ENCODE data around the gene ZNF467.

ZNF467 gene

GRCh38 chr7:149804106-149804505, 30.7 kb upstream of the ZNF467 start:
- Histone ChIP-seq H3K9me3 (ENCODE audit: control insufficient read depth, insufficient read depth, low read length) (no peaks in the 10 kb centered on the region), H3K4me1 (ENCODE audit: control insufficient read depth, insufficient read depth, low read length) (no peaks in the 10 kb centered on the region), H3K36me3 (ENCODE audit: control insufficient read depth, insufficient read depth, low read length) (no peaks in the 10 kb centered on the region), H3K4me3 (ENCODE audit: low read depth, low read length) (no peak overlapping the region), H3K9ac (ENCODE audit: low read depth, low read length) (no peak overlapping the region), H3K27ac (ENCODE audit: low read depth, low read length) (no peak overlapping the region), H3K27me3 (ENCODE audit: control insufficient read depth, insufficient read depth, low read length) (no peaks in the 10 kb centered on the region)

GRCh38 chr7:149803551-149804074, 30.2 kb upstream of the ZNF467 start:
- Histone ChIP-seq H3K4me3 (ENCODE audit: low read depth, low read length) (no peak overlapping the region), H3K9ac (ENCODE audit: low read depth, low read length) (no peak overlapping the region; the same call in 1 of the 2 replicates), H3K27me3 (ENCODE audit: control insufficient read depth, insufficient read depth, low read length) (no peaks in the 10 kb centered on the region), H3K4me1 (ENCODE audit: control insufficient read depth, insufficient read depth, low read length) (no peaks in the 10 kb centered on the region), H3K27ac (ENCODE audit: low read depth, low read length) (no peak overlapping the region), H3K36me3 (ENCODE audit: control insufficient read depth, insufficient read depth, low read length) (no peaks in the 10 kb centered on the region), H3K9me3 (ENCODE audit: control insufficient read depth, insufficient read depth, low read length) (no peaks in the 10 kb centered on the region)

DNA sequence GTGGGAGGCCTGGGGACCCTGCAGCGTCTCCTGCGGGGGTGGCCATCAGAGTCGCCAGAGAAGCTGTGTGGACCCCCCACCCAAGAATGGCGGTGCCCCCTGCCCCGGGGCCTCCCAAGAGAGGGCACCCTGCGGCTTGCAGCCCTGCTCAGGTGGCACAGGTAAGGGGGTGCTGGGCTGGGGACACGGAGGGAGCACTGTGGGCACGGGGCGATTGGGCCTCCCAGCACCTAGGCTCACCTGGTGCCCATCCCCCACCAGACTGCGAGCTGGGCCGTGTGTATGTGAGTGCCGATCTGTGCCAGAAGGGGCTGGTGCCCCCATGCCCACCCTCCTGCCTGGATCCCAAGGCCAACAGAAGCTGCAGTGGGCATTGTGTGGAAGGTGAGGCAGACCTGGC, 29.6 kb upstream of the ZNF467 start:
- no peaks in the 10 kb centered on the region for H3K36me3 ChIP-seq (ENCODE audit: control insufficient read depth, insufficient read depth, low read length)
- no peaks in the 10 kb centered on the region for H3K9me3 ChIP-seq (ENCODE audit: control insufficient read depth, insufficient read depth, low read length)
- no peak overlapping the region for H3K4me3 ChIP-seq (ENCODE audit: low read depth, low read length)
- H3K27ac ChIP-seq (ENCODE audit: low read depth, low read length) = no peak overlapping the region
- H3K27me3 ChIP-seq (ENCODE audit: control insufficient read depth, insufficient read depth, low read length) = no peaks in the 10 kb centered on the region
- no peak overlapping the region for H3K9ac ChIP-seq (ENCODE audit: low read depth, low read length)
- no peaks in the 10 kb centered on the region for H3K4me1 ChIP-seq (ENCODE audit: control insufficient read depth, insufficient read depth, low read length)

DNA sequence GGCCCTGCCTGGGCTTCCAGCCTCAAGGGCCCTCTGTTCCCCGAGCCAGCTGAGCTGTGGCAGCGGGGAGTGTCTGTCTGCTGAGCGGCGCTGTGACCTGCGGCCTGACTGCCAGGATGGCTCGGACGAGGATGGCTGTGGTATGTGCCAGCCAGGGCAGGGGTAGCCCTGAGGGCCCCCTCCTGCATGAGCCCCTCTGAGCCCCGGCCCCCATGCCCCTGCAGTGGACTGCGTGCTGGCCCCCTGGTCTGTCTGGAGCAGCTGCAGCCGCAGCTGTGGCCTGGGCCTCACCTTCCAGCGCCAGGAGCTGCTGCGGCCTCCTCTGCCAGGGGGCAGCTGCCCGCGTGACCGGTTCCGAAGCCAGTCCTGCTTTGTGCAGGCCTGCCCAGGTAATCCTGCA, 28.4 kb upstream of the ZNF467 start:
- H3K4me3 ChIP-seq (ENCODE audit: low read depth, low read length) = no peak overlapping the region
- H3K9ac ChIP-seq (ENCODE audit: low read depth, low read length) = no peak overlapping the region
- H3K27me3 ChIP-seq (ENCODE audit: control insufficient read depth, insufficient read depth, low read length) = no peaks in the 10 kb centered on the region
- H3K9me3 ChIP-seq (ENCODE audit: control insufficient read depth, insufficient read depth, low read length) = no peaks in the 10 kb centered on the region
- no peaks in the 10 kb centered on the region for H3K4me1 ChIP-seq (ENCODE audit: control insufficient read depth, insufficient read depth, low read length)
- no peak overlapping the region for H3K27ac ChIP-seq (ENCODE audit: low read depth, low read length)
- no peaks in the 10 kb centered on the region for H3K36me3 ChIP-seq (ENCODE audit: control insufficient read depth, insufficient read depth, low read length)

DNA sequence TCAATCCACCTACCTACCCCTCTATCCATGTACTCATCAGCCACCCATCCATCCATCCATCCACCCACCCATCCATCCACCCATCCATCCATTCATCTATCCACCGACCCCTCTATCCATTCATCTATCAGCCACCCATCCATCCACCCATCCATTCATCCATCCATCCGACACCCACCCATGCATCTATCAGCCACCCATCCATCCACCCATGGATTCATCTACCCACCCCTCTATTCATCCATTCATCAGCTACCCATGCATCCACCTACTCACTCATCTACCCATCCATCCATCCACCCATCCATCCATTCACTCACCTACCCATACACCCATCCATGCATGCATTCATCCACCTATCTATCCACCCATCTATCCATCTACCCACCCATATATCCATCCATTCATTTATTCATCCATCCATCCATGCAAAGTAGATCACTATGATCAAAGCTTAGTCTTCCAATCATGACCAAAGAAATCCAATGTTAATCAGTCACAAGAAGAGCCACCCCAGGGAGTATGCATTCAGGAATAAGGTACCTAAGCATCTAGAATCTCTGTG, 27.7 kb upstream of the ZNF467 start:
- Histone ChIP-seq H3K27me3 (ENCODE audit: control insufficient read depth, insufficient read depth, low read length) (no peaks in the 10 kb centered on the region), H3K36me3 (ENCODE audit: control insufficient read depth, insufficient read depth, low read length) (no peaks in the 10 kb centered on the region), H3K9me3 (ENCODE audit: control insufficient read depth, insufficient read depth, low read length) (no peaks in the 10 kb centered on the region), H3K9ac (ENCODE audit: low read depth, low read length) (no peak overlapping the region), H3K4me3 (ENCODE audit: low read depth, low read length) (no peak overlapping the region), H3K4me1 (ENCODE audit: control insufficient read depth, insufficient read depth, low read length) (no peaks in the 10 kb centered on the region), H3K27ac (ENCODE audit: low read depth, low read length) (no peak overlapping the region)

DNA sequence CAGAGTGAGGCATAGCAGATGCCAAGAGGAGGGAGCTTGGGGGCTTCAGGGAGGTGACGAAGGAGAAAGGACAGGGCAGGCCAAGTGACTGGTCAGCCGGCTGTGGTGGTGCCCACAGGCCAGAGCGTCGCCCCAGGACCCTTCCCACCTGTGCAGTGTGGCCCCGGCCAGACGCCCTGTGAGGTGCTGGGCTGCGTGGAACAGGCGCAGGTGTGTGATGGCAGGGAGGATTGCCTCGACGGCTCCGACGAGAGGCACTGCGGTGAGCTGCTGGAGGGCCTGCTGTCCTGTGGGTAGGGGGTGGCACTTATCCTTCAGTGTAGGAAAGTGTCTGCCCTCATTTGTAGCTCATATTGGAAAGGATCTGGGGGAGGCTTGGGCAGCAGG, 26.8 kb upstream of the ZNF467 start:
- H3K36me3 ChIP-seq (ENCODE audit: control insufficient read depth, insufficient read depth, low read length) = no peaks in the 10 kb centered on the region
- no peaks in the 10 kb centered on the region for H3K4me1 ChIP-seq (ENCODE audit: control insufficient read depth, insufficient read depth, low read length)
- H3K27ac ChIP-seq (ENCODE audit: low read depth, low read length) = no peak overlapping the region
- H3K9me3 ChIP-seq (ENCODE audit: control insufficient read depth, insufficient read depth, low read length) = no peaks in the 10 kb centered on the region
- no peaks in the 10 kb centered on the region for H3K27me3 ChIP-seq (ENCODE audit: control insufficient read depth, insufficient read depth, low read length)
- H3K9ac ChIP-seq (ENCODE audit: low read depth, low read length) = no peak overlapping the region
- H3K4me3 ChIP-seq (ENCODE audit: low read depth, low read length) = no peak overlapping the region

- Histone ChIP-seq H3K4me1 (ENCODE audit: control insufficient read depth, insufficient read depth, low read length) (no peaks in the 10 kb centered on the region), H3K4me3 (ENCODE audit: low read depth, low read length) (no peak overlapping the region), H3K9me3 (ENCODE audit: control insufficient read depth, insufficient read depth, low read length) (no peaks in the 10 kb centered on the region), H3K9ac (ENCODE audit: low read depth, low read length) (no peak overlapping the region), H3K27me3 (ENCODE audit: control insufficient read depth, insufficient read depth, low read length) (no peaks in the 10 kb centered on the region), H3K36me3 (ENCODE audit: control insufficient read depth, insufficient read depth, low read length) (no peaks in the 10 kb centered on the region), H3K27ac (ENCODE audit: low read depth, low read length) (no peak overlapping the region)
These were observed 26.2 kb upstream of the ZNF467 start for GRCh38 chr7:149799397-149800168.

GRCh38 chr7:149797771-149798170, 24.4 kb upstream of the ZNF467 start:
- no peaks in the 10 kb centered on the region for H3K9me3 ChIP-seq (ENCODE audit: control insufficient read depth, insufficient read depth, low read length)
- H3K27ac ChIP-seq (ENCODE audit: low read depth, low read length) = no peak overlapping the region
- no peaks in the 10 kb centered on the region for H3K36me3 ChIP-seq (ENCODE audit: control insufficient read depth, insufficient read depth, low read length)
- no peak overlapping the region for H3K9ac ChIP-seq (ENCODE audit: low read depth, low read length)
- no peaks in the 10 kb centered on the region; the same call in 1 of the 2 replicates for H3K27me3 ChIP-seq (ENCODE audit: control insufficient read depth, insufficient read depth, low read length)
- H3K4me3 ChIP-seq (ENCODE audit: low read depth, low read length) = no peak overlapping the region
- H3K4me1 ChIP-seq (ENCODE audit: control insufficient read depth, insufficient read depth, low read length) = no peaks in the 10 kb centered on the region

GRCh38 chr7:149796287-149796860, 23.0 kb upstream of the ZNF467 start:
- peaks cover under 1% of the 10 kb centered on the region; the same call in 1 of the 2 replicates for H3K27me3 ChIP-seq (ENCODE audit: control insufficient read depth, insufficient read depth, low read length)
- H3K9ac ChIP-seq (ENCODE audit: low read depth, low read length) = no peak overlapping the region
- H3K4me1 ChIP-seq (ENCODE audit: control insufficient read depth, insufficient read depth, low read length) = no peaks in the 10 kb centered on the region
- H3K9me3 ChIP-seq (ENCODE audit: control insufficient read depth, insufficient read depth, low read length) = no peaks in the 10 kb centered on the region
- no peaks in the 10 kb centered on the region for H3K36me3 ChIP-seq (ENCODE audit: control insufficient read depth, insufficient read depth, low read length)
- no peak overlapping the region for H3K4me3 ChIP-seq (ENCODE audit: low read depth, low read length)
- no peak overlapping the region for H3K27ac ChIP-seq (ENCODE audit: low read depth, low read length)

GRCh38 chr7:149795126-149795525, 21.7 kb upstream of the ZNF467 start:
- H3K4me3 ChIP-seq (ENCODE audit: low read depth, low read length) = no peak overlapping the region
- H3K9me3 ChIP-seq (ENCODE audit: control insufficient read depth, insufficient read depth, low read length) = no peaks in the 10 kb centered on the region
- H3K4me1 ChIP-seq (ENCODE audit: control insufficient read depth, insufficient read depth, low read length) = no peaks in the 10 kb centered on the region; the same call in 1 of the 2 replicates
- H3K9ac ChIP-seq (ENCODE audit: low read depth, low read length) = no peak overlapping the region
- H3K27me3 ChIP-seq (ENCODE audit: control insufficient read depth, insufficient read depth, low read length) = peaks cover 13% of the 10 kb centered on the region
- H3K27ac ChIP-seq (ENCODE audit: low read depth, low read length) = no peak overlapping the region
- H3K36me3 ChIP-seq (ENCODE audit: control insufficient read depth, insufficient read depth, low read length) = no peaks in the 10 kb centered on the region

DNA sequence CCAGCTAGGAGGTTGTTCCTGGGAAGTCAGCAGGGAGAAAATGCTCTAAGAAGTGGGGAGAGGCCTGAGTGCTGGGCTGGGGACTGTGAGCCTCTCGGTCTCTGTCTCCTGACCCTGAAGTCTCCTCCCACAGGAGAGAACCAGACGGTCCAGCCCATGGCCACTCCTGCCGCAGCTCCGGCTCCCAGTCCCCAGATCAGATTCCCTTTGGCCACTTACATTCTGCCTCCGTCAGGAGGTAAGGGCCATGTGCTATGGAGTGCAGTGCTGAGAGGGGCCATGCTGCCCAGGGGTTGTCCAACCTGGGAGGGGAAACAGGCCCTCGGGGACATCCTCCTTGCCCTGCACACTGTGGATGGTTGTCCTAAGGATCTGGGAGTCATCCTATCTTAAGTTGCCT, 21.3 kb upstream of the ZNF467 start:
- Histone ChIP-seq H3K9me3 (ENCODE audit: control insufficient read depth, insufficient read depth, low read length) (no peaks in the 10 kb centered on the region), H3K4me1 (ENCODE audit: control insufficient read depth, insufficient read depth, low read length) (no peaks in the 10 kb centered on the region; the same call in 1 of the 2 replicates), H3K27me3 (ENCODE audit: control insufficient read depth, insufficient read depth, low read length) (peaks cover 17% of the 10 kb centered on the region), H3K4me3 (ENCODE audit: low read depth, low read length) (no peak overlapping the region), H3K36me3 (ENCODE audit: control insufficient read depth, insufficient read depth, low read length) (no peaks in the 10 kb centered on the region), H3K9ac (ENCODE audit: low read depth, low read length) (no peak overlapping the region), H3K27ac (ENCODE audit: low read depth, low read length) (no peak overlapping the region)

All from HUES48 (cell line).